HG03095 (cell line): Measurements from ENCODE around the gene ZBTB20.

Source experiments
- ATAC-seq: cut with Tn5 transposase; IDR thresholded peaks from one replicate; pipeline ENCODE4 v1.9.1; 2021; ENCODE audit warnings: moderate library complexity; ENCODE audit not compliant: unreplicated experiment

The ZBTB20 gene

DNA sequence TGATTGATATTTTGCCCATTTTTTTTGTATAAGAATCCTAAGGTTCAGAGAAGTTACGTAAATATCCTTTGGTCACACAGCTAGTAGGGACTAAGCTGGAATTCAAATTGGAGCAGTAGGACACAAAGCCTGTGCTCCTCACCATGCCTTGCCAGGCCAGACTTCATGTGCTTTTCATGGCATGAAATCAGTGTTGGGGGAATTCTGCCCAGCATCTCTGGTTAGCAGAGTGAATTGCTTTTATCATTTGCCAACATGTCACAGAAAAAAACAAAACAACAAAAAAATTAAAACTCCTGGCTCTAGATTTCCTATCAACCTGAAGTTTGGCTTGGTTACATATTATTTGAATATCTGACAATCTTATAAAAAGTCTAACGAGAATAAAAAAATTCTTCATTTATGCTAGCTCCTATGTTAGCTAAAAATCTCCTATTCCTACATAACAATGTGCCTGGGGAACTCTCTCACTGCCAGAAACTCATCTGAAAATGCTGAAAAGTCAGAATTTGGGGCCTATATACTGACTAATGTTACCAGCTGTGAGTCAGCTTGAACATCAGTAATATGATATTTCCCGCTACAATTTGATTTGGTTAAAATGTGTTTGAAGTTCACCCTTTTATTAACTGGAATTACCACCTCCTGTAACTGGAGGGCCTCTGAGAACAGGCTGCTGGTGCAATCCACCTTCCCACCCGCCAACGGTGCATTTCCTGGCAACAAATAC is 711.5 kb downstream of the ZBTB20 start:
- no peak for ATAC-seq

DNA sequence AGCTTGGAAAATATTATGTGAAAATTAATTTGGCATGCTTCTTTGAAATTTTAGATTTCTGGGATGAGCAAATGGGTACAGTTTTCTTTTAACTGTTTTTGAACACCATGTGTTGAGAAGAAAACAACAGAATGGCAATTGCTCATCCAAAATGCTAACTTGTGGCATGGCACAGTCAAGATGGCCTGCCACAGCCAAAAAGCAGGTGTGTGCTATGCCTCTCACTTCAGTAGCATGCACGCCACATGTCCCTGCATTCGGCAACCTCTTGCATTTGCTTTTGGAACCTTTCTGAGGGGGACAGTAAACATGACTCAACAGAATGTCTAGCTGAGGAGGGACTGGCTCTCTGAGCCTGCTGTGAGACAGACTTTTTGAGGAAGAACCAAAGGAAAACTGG is 714.8 kb downstream of the ZBTB20 start:
- ATAC-seq: no peak

DNA sequence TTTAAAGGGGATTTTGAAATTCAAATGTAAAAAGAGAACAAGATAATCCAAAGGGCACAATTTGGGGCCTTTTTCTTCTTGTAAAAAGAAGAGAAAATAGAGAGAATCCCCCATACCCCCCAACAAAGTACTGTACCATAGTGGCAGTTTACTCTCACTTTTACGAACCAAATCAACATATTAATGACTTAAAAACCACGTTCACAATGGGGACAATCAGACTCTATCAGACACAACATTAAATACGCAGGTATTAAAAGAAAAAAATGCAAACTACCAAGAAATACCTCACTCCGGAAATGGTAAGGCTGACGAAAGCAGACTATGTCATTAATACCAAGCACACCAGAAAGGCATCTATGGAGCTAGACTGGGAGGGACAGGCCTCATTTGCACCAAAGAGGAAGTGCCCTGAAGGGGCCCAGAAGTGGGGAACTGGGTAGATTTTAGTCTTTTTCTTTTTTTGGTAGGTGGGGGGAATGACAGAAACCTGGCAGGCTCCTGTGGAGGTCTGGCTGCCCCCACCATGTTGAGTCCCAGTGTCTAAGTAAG is 719.0 kb downstream of the ZBTB20 start:
- ATAC-seq: peak; percentile 87

GRCh38 chr3:114427285-114428043 is 719.6 kb downstream of the ZBTB20 start:
- no peak for ATAC-seq

- no peak for ATAC-seq
Observed at GRCh38 chr3:114424337-114424736, 722.8 kb downstream of the ZBTB20 start.

DNA sequence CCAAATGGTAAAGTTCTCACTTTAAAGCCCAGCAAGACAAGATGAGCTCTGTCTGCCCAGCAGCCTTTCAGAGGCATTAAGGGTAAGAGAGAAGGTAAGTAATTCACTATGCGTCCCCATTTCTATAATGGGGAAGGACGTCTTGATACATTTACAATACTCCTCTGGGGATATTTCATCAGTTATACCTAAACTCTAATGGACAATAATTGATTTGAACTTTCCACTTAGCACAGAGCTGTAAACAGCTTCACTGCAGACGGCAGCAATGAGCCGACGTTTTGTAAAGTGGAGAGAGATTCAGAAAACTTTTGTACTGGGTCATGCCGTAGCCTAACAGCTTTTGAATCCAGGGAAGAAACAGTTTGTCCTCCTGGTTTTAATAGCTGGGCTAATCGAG is 725.9 kb downstream of the ZBTB20 start:
- ATAC-seq: no peak

DNA sequence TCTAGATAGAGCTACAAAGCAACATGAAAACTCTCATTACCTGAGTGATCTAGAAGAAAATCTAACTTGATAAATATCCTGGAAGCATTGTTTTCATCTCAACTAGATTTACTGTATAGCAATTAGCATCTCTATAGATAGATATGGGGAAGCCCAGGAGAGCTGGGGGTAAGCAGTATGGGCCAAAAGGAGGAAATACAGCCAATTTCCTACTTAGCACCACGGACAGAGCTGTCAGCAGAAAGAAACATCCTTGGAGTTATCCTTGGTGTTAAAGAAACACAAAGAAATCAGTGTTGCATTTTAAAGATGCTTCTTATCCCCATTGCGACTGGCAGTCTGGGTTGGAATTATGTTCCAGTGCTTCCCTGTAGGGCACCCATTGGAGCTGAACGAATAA is 727.0 kb downstream of the ZBTB20 start:
- ATAC-seq: no peak

DNA sequence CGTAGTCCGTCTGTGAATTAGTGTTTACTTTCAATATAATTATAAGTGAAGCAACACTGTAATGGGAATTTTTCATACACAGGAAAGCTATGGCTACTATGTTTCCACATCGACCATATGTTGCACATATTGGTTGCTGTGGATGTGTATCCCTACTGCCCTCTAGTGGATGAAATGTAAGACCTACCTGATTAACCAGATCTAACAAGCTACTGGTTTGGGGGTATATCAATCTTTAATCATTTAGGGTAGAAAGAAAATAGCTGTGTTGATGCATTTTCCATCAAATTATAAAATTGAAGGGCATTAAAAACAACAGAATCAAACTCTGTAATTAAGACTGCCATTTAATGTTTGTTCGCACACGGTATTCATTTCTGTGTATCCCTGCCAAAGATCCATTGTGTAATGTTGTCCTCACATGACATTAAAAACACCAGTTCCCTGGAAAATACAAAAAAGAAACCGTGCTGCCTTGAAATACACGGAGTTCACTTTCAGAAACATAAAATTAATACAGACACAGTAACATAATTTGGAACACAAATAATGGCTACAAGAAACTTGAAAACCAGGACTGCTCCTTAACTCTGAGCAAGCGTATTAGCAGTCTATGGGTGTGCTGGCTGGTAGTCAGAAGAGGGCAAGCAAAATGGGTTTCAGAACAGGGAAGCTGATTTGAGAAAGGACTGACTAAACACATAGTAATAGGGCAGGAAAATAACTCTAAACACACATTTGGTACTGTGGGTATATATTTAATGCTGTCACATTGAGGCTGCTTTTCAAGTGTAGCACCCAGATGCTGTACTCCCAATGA is 728.2 kb downstream of the ZBTB20 start:
- peak; percentile 75 for ATAC-seq

- peak; percentile 73 for ATAC-seq
Observed at GRCh38 chr3:114418107-114418506, 729.0 kb downstream of the ZBTB20 start.

DNA sequence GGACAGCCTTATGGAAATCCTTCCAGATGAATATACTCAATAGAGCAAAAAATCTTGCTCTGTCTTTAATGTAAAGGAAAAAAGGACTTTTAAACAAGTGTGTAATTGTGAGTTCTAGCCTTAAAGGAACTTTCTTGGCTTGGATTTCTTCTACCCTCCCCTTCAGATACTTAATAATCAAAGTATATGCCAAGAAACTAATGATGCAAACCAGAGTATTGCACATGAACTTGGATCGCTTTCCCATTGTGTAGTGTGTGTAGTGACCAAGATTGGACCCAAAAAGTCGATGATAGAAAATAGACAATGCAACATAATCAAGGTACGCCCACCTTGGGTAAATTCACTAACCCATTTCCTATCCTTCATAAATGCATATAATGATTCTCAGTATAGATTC is 729.4 kb downstream of the ZBTB20 start:
- peak; percentile 2 for ATAC-seq

- ATAC-seq: no peak
Observed at GRCh38 chr3:114417265-114417664, 729.8 kb downstream of the ZBTB20 start.

DNA sequence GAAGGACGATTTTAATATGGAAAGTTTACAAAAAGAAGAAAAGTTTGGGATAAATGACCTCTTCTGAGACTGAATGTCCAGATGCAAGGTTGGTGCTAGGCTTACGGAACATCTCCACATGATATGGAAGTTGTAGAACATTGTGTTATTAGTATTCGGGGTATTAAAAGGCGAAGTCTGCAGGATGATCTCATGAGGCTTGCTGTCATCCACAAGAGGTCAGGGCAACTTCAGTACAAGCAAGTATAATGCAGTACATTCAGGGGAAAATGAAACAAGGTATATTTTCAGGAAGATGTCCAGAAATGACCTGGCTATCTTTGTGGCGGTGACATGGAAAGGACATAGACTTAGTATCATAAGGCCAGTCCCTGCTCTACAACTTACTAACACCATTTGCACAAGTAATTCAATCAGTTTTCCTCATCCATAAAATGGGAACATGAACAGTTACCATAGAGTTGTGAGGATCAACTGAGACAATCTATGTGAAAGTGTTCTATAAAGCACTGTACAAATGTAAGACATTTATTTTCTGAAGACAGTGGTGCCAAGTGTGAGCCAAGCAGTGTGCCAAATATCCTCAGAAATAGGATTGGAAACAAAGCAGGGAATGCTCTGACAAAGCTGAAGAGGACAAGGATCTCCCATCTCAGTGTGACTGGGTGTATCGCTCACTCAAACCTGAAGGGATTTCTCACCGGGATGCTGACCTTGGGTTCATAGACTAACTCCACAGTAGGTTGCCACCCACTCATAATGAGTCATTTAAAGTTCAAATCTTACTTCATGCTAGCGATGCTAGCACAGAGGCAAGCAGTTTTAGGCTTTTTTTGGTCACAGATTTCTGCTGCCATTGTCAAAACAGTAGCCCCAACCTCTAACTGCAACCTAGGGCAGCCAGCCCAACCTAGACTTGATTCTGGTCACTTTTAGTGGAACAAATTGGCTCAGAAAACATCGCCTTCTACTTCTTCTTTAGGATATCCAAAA is 735.0 kb downstream of the ZBTB20 start:
- ATAC-seq: peak; percentile 41

- no peak for ATAC-seq
Observed at GRCh38 chr3:114411190-114411668, 735.9 kb downstream of the ZBTB20 start.

- ATAC-seq: no peak
Observed at GRCh38 chr3:114408736-114409670, 738.1 kb downstream of the ZBTB20 start.

- no peak for ATAC-seq
Observed at GRCh38 chr3:114406922-114407321, 740.2 kb downstream of the ZBTB20 start.

- ATAC-seq: no peak
Observed at GRCh38 chr3:114406286-114406685, 740.8 kb downstream of the ZBTB20 start.

GRCh38 chr3:114405202-114405990 is 741.7 kb downstream of the ZBTB20 start:
- ATAC-seq: peak; percentile 73

GRCh38 chr3:114404590-114404989 is 742.5 kb downstream of the ZBTB20 start:
- no peak for ATAC-seq
